Naive B cell (primary cell): ENCODE data around the gene GRHL1. TPM values are rescaled to one million over a fixed set of nuclear protein-coding genes. Genes with fewer than 3 reads are reported as not detected.

ENCODE experiments used
- ATAC-seq, 2 donors: fragments of 150-1000 bp; cut with Tn5 transposase; 2 replicates each; pipeline ENCODE4 v1.10.0; 2021; ENCODE audit warnings: low read depth in 2 of 2, mild to moderate bottlenecking in 2 of 2, moderate library complexity in 2 of 2
- DNase-seq: peaks from one replicate; pipeline ENCODE4 v3.0.0; 2022
- H3K27ac Mint-ChIP-seq, 6 donors: one replicate each; pipeline ENCODE4 v1.8.0; 2020 to 2022; ENCODE audit warnings: mild to moderate bottlenecking in 6 of 6, mixed read lengths in 6 of 6, moderate library complexity in 5 of 6, inconsistent platforms in 2 of 6
- H3K27me3 Mint-ChIP-seq, 3 donors: one replicate each; pipeline ENCODE4 v1.8.0; 2021 to 2022; ENCODE audit warnings: mixed read lengths in 3 of 3, mild to moderate bottlenecking in 1 of 3
- H3K36me3 Mint-ChIP-seq, 2 donors: one replicate each; pipeline ENCODE4 v1.8.0; 2020 to 2022; ENCODE audit warnings: mixed read lengths in 2 of 2, inconsistent platforms in 1 of 2, mild to moderate bottlenecking in 1 of 2
- H3K4me1 Mint-ChIP-seq, 3 donors: one replicate each; pipeline ENCODE4 v1.8.0; 2020 to 2022; ENCODE audit warnings: mixed read lengths in 3 of 3, inconsistent platforms in 1 of 3, mild to moderate bottlenecking in 1 of 3, moderate library complexity in 1 of 3
- H3K4me3 Mint-ChIP-seq, 8 donors: one replicate each; pipeline ENCODE4 v1.8.0; 2020 to 2022; ENCODE audit warnings: mild to moderate bottlenecking in 8 of 8, mixed read lengths in 8 of 8, moderate library complexity in 8 of 8, inconsistent platforms in 2 of 8
- H3K9me3 Mint-ChIP-seq, 7 donors: one replicate each; pipeline ENCODE4 v1.8.0; 2020 to 2022; ENCODE audit warnings: mixed read lengths in 7 of 7, mild to moderate bottlenecking in 5 of 7, inconsistent platforms in 2 of 7, moderate library complexity in 1 of 7
- polyA plus RNA-seq, 6 donors: library from polyadenylated mRNA; unstranded; fragments of 300-500 nt; fragmentation: Illumina TruSeq; gene quantifications; one replicate each; pipeline ENCODE4 v1.2.3, GENCODE V29; 2021; ENCODE audit warnings: low read depth in 6 of 6

Gene GRHL1
- polyA plus RNA-seq, 6 donors from 2014 or later, result 0.09 to 0.89 (median 0.41) TPM; not detected in 1

DNA sequence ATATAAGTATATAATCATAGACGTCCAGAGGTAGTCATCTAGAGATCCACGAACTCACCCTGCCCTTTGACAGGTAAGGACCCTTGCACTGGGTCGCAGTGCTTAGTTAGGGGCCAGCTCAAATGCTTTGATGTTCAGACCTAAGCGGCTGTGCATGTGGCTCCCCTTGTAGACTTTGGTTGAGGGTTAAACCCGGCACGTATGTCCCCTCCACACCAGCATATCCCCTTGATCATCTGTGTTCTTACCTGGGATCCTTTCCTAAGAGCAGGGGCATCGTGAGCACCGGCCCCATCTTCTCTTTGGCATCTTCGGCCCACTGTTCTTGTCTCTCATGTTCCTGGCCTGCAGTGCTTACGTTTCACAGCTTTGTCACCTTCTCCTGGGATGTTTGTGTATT, 31.4 kb downstream of the GRHL1 start:
- no peak overlapping the region for H3K4me3 Mint-ChIP-seq
- DNase-seq (no peak), ATAC-seq (no peak)
- H3K27me3 Mint-ChIP-seq, result peaks cover 8 to 25% (median 22%) of the 10 kb centered on the region in 3 donors
- no peak overlapping the region for H3K27ac Mint-ChIP-seq
- peaks cover 1 to 7% (median 5%) of the 10 kb centered on the region in 3 donors for H3K4me1 Mint-ChIP-seq
- peaks cover 2 to 4% of the 10 kb centered on the region in 2 donors for H3K36me3 Mint-ChIP-seq
- H3K9me3 Mint-ChIP-seq, result peaks cover 0 to 5% (median 0%) of the 10 kb centered on the region in 7 donors

DNA sequence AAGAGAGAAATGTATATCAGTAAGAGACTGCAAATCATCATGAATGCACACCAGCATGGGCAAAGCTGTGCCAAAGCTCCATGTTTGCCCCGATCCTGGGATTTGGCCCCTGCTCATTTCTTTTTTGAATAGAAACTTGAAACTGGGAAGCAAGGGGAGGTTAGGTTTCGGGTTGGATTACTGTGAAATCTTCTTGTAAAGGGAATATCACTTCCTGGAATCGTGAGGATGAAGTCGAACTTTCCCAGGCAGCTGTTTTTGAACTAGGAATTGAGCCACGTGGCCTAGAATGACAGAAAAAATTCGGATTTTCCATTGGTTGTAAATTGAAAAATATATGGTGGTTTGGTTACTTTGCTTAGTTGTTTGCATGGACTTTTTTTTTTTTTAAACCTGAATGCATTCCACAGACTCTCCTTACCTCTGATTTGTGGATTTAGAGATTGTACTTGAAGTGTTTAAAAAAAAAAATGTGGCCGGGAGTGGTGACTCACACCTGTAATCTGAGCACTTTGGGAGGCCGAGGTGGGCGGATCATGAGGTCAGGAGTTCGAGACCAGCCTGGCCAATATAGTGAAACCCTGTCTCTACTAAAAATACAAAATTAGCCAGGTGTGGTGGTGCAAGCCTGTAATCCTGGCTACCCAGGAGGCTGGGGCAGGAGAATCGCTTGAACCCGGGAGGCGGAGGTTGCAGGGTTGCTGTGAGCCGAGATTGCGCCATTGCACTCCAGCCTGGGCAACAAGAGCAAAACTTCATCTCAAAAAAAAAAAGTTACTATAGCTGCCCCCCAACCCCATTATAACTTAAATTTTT, 32.1 kb downstream of the GRHL1 start:
- no peak for ATAC-seq
- no peak overlapping the region for H3K4me3 Mint-ChIP-seq
- H3K4me1 Mint-ChIP-seq, result peaks cover 1 to 7% (median 5%) of the 10 kb centered on the region in 3 donors
- H3K36me3 Mint-ChIP-seq, result no peaks in the 10 kb centered on the region
- H3K27me3 Mint-ChIP-seq, result peaks cover 8 to 18% (median 15%) of the 10 kb centered on the region in 3 donors
- H3K9me3 Mint-ChIP-seq, result no peaks in the 10 kb centered on the region
- peak overlapping the region in 2 of 6 donors; percentile 8 to 39 for H3K27ac Mint-ChIP-seq
- no peak for DNase-seq

DNA sequence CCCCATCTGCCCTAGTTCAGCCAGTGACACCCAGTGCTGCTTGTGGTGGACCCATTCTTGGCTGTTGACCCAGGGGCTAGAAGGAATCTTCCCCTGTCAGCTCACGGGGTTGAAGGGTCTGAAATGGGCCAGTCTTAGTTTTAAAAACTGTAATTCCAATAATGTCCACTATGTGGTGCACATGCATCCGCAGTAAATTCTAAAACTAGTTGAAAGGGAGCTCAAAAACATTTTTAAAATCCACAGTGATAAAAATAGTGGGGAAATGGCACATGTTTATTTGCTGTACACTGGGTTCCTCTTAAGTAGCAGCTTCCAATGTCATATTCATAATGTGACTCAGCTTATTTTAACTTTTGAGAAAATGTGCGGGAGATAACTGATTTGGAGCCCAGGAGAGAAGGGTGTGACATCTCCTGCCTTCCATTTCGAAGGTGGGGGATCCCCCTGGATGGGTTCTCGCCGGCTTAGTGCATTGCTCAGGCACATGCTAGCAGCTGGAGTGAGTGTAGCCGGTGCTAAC, 32.8 kb downstream of the GRHL1 start:
- Mint-ChIP-seq H3K27me3 (peaks cover 8 to 18% (median 13%) of the 10 kb centered on the region in 3 donors), H3K4me3 (no peak overlapping the region), H3K9me3 (no peaks in the 10 kb centered on the region), H3K4me1 (peaks cover 1 to 7% (median 5%) of the 10 kb centered on the region in 3 donors), H3K36me3 (no peaks in the 10 kb centered on the region), H3K27ac (peak overlapping the region in 3 of 6 donors; percentile 8 to 43 (median 41))
- ATAC-seq (peak; percentile 71 to 80), DNase-seq (peak; percentile 49)

DNA sequence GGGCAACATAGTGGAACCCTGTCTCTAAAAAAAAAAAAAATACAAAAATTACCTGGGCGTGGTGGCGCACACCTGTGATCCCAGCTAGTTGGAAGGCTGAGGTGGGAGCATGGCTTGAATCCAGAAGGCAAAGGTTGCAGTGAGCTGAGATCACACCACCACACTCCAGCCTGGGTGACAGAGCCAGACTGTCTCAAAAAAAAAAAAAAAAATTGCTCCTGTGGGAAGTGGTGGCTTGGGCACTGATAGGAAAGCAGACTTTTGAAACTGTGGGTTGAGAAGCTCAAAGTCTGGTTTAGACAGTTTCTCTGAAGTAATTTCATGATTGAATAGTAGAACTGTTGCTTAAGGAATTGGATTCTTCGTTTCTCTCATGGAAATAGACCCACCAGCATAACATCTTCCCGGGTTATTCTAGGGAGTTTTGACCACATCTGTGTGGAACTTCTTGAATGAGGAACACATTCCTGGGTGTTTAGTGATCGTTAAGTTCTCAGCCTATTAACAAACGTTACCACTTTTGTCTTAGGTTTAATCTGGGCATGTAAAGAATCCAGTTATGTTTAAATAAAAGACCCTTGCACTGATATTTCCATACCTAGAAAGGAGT, 33.5 kb downstream of the GRHL1 start:
- Mint-ChIP-seq H3K9me3 (no peaks in the 10 kb centered on the region), H3K4me1 (peaks cover 1 to 7% (median 5%) of the 10 kb centered on the region in 3 donors), H3K36me3 (no peaks in the 10 kb centered on the region), H3K27ac (no peak overlapping the region), H3K27me3 (peaks cover 8 to 18% (median 13%) of the 10 kb centered on the region in 3 donors), H3K4me3 (no peak overlapping the region)
- ATAC-seq (no peak), DNase-seq (no peak)

DNA sequence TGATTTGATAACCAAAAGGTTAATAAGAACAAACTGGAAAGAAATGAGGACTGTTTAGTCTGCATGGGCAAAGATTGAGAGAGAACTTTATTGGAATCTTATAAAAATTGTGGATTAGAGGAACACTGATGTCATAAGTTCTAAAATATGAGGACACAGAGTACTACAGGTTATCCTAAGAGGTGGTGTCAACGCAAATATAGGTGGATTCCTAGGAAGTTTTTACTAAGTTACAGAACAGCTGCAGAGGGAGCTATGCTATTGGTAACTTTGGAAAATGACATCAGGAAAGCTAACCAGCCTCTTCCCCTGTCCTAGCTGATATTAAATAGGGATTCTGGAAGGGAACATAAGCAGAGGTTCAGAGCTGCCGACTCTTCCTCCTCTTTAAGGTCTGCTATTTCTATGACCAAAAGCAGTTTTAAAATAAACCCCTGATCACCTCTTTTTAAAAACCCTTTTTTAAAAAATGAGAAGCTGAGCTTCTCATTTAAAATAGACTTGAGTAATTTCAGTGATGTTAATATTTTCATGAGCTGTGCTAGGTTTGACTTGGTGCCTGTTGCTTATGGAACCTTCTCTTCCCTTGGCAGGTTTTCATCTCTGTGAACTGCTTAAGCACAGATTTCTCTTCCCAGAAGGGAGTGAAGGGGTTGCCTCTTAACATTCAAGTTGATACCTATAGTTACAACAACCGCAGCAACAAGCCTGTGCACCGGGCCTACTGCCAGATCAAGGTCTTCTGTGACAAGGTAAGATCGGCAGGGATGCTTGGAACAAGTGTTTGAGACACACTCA, 34.2 kb downstream of the GRHL1 start:
- H3K4me3 Mint-ChIP-seq, result no peak overlapping the region
- H3K4me1 Mint-ChIP-seq, result peaks cover 1 to 7% (median 5%) of the 10 kb centered on the region in 3 donors
- peak overlapping the region in 1 of 6 donors; percentile 3 for H3K27ac Mint-ChIP-seq
- ATAC-seq (no peak), DNase-seq (no peak)
- H3K27me3 Mint-ChIP-seq, result peaks cover 8 to 12% (median 11%) of the 10 kb centered on the region in 3 donors
- no peaks in the 10 kb centered on the region for H3K36me3 Mint-ChIP-seq
- H3K9me3 Mint-ChIP-seq, result no peaks in the 10 kb centered on the region

DNA sequence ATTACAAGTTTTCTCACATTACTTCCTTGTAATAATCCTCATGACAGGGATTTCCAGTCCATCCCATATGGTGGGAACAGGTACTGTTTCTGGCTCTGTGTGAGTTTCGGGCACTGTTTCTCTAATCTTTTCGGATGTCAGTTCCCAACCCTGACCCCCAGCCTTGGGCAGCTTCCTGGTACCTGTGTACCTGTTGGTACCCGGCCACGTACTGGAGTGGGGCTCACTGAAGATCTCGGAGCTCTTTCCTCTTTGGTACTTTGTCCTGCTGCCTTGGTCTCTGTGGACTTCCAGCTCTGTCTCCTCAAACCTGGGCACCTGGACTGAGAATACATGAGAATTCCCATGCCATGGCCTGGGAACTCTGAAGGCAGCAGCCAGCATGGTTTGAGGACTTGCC, 36.8 kb downstream of the GRHL1 start:
- H3K27me3 Mint-ChIP-seq, result peaks cover under 1 to 8% (median 5%) of the 10 kb centered on the region in 3 donors
- H3K27ac Mint-ChIP-seq, result no peak overlapping the region
- no peaks in the 10 kb centered on the region for H3K9me3 Mint-ChIP-seq

DNA sequence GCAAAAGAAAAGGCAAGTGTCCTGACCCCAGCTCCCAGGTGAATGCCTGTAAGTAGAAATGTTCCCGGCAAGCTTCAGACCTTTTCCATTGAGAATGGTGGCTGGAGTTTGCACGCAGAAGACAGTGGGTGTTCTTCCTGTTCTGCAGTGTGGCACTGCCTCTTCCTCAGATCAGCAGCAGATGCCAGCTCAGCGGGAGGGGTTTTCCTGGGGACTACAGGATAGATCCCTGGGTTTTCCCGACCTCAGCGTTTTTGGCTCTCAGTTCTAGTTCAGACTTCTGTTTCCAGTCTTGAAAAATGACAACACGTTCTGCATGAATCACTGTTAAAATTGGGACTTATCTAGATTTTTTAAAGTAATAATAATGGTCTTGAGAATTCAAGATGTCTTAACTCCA, 39.2 kb downstream of the GRHL1 start:
- no peak overlapping the region for H3K27ac Mint-ChIP-seq
- H3K36me3 Mint-ChIP-seq, result no peaks in the 10 kb centered on the region
- no peaks in the 10 kb centered on the region for H3K9me3 Mint-ChIP-seq
- no peak for ATAC-seq
- no peak overlapping the region for H3K4me3 Mint-ChIP-seq
- H3K27me3 Mint-ChIP-seq, result no peaks in the 10 kb centered on the region
- H3K4me1 Mint-ChIP-seq, result peaks cover 0 to 10% (median 0%) of the 10 kb centered on the region in 3 donors
- DNase-seq, result no peak

More for the DNA sequence above, 36.8 kb downstream of the GRHL1 start:
- DNase-seq (no peak), ATAC-seq (no peak)
- Mint-ChIP-seq H3K4me1 (peaks cover 1 to 17% (median 5%) of the 10 kb centered on the region in 3 donors), H3K36me3 (no peaks in the 10 kb centered on the region), H3K4me3 (no peak overlapping the region)

DNA sequence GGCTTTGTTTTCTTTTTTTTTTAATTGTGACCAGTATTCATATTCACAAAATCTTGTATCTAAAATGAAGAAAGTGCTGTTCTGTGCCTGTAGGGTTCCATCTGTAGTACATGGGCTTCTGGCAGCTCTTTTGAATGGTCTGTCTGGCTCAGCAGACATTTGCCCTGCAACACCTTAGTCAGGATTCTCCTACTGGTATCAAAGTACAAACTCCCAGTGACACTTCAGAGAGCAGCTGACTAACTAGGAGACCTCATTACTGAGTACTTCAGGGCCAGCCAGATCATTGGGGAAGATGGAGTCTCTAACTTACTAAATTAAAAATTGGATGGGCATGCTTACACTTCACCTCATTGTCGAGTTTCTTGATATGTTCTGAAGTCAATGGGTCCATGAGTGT, 39.7 kb downstream of the GRHL1 start:
- H3K27me3 Mint-ChIP-seq, result peaks cover 0 to 4% (median 0%) of the 10 kb centered on the region in 3 donors
- no peak for DNase-seq
- no peak overlapping the region for H3K4me3 Mint-ChIP-seq
- H3K4me1 Mint-ChIP-seq, result peaks cover 0 to 10% (median 0%) of the 10 kb centered on the region in 3 donors
- no peaks in the 10 kb centered on the region for H3K36me3 Mint-ChIP-seq
- H3K9me3 Mint-ChIP-seq, result no peaks in the 10 kb centered on the region
- ATAC-seq, result no peak
- no peak overlapping the region for H3K27ac Mint-ChIP-seq

DNA sequence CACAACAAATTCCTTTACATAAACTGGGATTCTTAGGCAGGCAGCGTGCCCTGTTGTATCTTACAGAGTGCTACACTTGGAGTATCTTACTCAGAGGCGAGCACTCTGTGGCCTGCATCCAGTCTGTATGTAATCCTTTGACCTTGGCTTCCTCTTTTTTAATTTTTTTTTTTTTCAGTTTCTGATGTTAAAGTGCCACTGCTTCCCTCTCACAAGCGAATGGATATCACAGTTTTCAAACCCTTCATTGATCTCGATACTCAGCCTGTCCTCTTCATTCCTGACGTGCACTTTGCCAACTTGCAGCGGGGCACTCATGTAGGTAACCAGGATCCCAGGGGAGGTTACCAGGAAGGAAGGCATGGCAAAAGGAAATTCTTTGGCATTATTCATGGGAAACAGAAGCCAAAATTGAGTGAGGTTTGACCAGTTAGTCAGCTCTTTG, 40.4 kb downstream of the GRHL1 start:
- ATAC-seq (no peak), DNase-seq (no peak)
- Mint-ChIP-seq H3K4me1 (peaks cover 0 to 10% (median 0%) of the 10 kb centered on the region in 3 donors), H3K4me3 (no peak overlapping the region), H3K9me3 (no peaks in the 10 kb centered on the region), H3K27me3 (peaks cover 0 to 6% (median 0%) of the 10 kb centered on the region in 3 donors), H3K27ac (peak overlapping the region in 3 of 6 donors; percentile 17 to 57 (median 47)), H3K36me3 (no peaks in the 10 kb centered on the region)

DNA sequence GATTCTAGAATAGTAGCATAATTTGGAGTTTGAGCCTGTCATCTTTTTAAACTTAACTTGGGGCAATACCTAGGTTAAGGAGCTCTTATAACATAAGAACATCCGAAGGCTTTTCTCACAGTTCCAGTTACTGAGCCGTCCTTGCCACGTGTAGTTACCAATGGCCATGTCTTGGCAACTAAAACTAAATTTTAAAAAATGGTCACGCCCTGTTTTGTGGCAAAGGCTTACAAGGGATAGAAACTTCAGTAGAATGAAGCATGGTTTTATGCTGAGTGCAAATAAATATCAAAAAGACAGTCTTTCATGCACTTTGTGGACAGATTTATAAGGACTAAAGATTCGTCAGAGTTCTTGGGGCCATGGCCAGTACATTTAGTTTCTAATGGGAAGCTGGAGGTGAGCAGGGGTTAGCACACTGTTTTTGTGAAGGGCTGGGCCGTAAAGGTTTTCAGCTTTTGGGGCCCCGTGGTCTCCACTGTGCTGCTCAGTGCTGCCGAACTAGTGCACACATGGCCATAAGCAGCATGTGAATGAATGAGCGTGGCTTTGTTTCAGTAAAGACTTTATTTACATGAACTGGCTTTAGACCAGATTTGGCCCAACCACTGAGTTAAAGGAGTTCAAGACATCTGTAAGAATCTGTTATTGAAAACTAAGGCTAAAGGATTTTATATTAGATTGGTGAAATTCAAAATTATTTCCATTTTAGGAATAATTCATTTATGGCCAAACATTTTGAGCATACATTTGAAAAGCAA, 41.1 kb downstream of the GRHL1 start:
- Mint-ChIP-seq H3K9me3 (no peaks in the 10 kb centered on the region), H3K4me3 (no peak overlapping the region), H3K27me3 (peaks cover 0 to 6% (median 0%) of the 10 kb centered on the region in 3 donors), H3K36me3 (no peaks in the 10 kb centered on the region), H3K27ac (no peak overlapping the region), H3K4me1 (peaks cover 0 to 10% (median 0%) of the 10 kb centered on the region in 3 donors)
- no peak for DNase-seq
- ATAC-seq, result no peak

DNA sequence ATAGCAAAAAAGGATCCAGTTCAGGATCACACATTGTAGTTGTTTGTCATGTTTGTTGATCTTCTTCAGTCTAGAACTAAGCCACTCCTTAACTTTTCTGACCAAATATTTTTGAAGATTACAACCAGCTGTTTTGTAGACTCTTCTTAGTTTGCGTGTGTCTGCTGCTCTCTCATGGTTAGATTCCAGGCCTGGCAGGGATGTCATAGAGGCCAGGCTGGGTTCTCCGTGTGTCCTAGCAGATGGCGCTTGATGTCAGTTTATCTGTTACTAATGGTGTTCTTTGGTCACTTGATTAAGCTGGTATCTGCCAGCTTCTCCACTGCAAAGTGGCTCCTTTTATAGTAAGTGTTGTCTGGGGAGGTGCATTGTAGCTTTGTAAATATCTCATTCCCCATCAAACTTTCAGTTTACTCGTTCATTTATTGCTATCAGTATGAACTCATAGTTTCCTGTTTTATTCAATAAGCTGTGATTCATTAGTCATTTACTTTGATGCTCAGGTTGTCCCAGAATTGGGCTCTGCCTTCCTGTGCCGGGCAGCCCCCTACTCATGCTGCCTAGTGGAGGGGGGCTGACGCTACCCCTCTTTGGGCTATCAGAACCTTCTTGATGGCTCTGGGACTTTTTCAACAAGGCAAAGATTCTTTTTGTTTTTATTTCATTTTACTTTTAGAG, 42.1 kb downstream of the GRHL1 start:
- H3K36me3 Mint-ChIP-seq, result no peaks in the 10 kb centered on the region
- peaks cover 0 to 10% (median 0%) of the 10 kb centered on the region in 3 donors for H3K4me1 Mint-ChIP-seq
- DNase-seq (no peak), ATAC-seq (no peak)
- peaks cover 0 to 6% (median 0%) of the 10 kb centered on the region in 3 donors for H3K27me3 Mint-ChIP-seq
- no peak overlapping the region for H3K4me3 Mint-ChIP-seq
- no peak overlapping the region for H3K27ac Mint-ChIP-seq
- H3K9me3 Mint-ChIP-seq, result no peaks in the 10 kb centered on the region

DNA sequence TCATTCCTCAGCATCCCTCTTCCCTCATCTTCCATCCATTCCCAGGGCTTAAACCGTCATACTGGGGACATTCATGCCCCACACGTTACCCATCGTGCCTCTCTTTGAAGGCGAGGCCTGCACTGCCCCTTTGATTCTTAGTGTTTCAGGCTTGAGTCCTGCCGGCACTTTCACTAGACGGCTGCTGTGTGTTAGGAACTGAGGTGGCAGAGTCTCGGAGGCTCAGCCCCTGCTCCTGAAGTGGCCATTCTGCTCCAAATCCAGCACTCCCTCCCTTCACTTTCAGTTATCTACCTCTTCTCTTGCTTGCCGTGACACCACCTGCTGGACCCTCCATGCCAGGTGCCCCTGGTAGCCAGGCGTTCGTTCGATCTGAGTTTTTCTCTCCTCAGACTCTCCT, 43.0 kb downstream of the GRHL1 start:
- Mint-ChIP-seq H3K4me3 (no peak overlapping the region), H3K9me3 (no peaks in the 10 kb centered on the region), H3K36me3 (no peaks in the 10 kb centered on the region), H3K27ac (peak overlapping the region in 1 of 6 donors; percentile 78), H3K27me3 (peaks cover 0 to 6% (median 0%) of the 10 kb centered on the region in 3 donors), H3K4me1 (peaks cover 0 to 10% (median 0%) of the 10 kb centered on the region in 3 donors)
- DNase-seq (no peak), ATAC-seq (no peak)
